Measurements from ENCODE around the gene UBE2M.

UBE2M gene

DNA sequence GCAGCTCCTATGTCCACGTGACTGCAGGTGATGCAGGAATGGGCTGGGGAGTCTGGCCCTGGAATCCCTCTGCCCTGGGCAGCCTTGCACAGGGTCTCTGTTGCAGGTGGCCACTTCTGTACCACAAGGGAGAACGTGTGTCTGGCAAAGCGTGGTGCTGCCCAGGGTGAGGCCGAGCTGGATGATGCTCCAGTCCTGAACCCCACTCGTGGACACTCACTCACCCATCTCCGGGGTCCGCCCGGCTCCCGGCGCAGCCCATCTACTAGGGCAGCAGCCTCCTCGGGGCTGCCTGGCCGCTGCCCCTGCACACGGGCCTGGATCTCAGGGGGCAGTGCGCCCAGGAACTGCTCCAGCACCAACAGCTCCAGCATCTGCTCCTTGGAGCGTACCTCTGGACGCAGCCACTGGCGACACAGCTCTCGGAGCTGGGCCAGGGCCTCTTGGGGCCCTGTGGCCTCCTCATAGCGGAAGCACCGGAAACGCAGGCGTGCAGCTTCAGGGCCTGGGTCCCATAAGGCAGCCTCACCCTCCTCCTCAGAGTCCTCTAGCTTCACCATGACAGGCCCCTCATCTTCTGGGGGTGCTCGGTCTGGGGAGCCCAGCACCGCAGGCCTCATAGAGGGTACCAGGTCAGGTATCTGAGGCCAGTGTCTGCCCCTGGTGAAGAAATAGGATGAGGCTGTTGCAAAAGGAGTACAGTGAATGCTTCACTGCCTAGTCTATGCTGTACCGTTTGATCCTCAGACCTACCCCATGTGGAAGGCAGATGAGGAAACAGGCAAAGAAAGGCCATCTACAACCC lies 12.6 kb upstream of the UBE2M start:
- no peak for DNase-seq (ENCODE audit: low read depth in 2 of 2)

DNA sequence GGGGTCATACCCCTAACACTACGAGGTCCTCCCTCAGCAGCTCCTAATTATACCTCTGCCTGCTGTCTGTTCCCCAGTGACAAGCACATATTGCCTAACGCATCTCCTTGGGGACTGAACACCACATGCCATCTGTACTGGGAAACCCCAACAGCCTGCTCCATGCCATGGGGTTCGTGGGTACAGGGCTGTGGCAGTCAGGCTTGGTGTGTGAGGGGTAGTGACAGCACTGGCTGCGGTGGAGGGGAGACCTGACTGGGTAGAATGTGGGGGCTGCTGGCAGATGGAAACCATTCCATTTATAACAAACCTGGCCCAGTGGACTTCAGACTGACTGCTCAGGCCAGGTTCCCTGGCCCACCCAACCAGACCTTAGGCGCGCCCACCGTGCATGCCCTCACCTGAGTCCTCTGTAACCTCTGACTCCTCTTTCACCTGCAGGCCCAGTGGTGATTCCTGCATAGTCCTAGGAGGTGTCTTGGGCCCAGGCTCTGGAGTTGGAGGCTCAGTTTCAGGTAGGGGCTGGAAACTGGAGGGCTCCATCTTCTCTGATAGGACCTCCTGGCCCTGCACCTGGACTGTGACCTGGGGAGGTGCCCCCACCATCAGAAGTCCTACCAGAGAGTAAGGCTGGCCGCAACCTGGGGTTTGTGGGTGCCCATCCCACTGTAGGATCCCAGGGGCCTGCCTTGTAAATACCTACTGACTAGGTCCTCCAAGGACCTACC lies 11.7 kb upstream of the UBE2M start:
- DNase-seq (ENCODE audit: low read depth in 2 of 2) = no peak

DNA sequence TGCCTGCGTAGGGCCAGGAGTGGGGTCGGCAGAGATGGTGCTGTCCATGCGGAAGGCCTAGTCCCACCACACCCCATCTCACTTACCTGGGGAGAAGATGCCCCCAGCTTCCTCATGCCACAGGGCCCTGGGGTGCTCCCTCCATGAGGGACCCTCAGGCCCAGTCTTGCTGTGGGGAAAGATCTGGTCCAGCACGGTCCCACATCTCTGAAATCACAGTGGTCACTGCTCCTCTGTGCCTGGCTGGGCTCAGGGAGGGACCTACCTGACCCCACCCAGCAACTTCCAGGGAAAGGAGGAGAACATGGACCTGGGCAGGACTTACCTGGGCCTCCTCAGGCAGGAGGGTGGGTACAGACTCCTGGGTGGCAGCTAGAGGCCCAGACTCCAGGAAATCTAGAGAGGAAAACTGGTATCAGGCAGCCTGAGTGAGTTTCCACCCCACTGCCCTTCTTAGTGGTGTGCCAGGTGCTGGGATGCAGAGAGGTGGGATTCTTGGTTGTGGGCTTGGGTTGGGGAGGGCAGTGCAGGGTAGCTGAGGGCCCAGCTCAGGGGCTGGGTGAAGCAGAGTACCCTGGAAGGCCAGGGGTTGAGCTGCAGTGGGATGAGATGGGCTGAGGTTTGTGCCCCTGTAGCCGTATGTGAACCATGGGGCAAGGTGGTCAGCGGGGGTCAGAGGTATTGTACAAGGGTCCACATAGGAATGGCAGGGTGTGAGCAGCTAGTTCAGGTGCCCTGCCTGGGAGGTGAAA lies 11.0 kb upstream of the UBE2M start:
- DNase-seq (ENCODE audit: low read depth in 2 of 2) = no peak

- DNase-seq (ENCODE audit: low read depth in 2 of 2) = no peak
These were observed 10.2 kb upstream of the UBE2M start for GRCh38 chr19:58568453-58569130.

DNA sequence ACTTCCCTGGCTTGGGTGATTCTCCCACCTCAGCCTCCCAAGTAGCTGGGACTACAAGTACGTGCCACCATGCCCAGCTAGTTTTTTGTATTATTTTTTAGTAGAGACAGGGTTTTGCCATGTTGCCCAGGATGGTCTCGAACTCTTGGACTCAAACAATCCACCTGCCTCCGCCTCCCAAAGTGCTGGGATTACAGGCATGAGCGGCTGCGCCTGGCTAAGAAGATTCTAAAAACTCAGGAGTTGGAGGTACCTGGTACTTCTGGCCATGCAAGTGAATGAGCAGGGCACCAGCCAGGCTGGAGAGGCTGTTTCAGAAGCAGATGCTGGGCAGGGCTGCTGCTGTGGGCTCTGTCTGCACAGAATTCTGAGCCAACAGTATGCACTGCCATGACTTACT lies 8.6 kb upstream of the UBE2M start:
- DNase-seq (ENCODE audit: low read depth in 2 of 2) = no peak

DNA sequence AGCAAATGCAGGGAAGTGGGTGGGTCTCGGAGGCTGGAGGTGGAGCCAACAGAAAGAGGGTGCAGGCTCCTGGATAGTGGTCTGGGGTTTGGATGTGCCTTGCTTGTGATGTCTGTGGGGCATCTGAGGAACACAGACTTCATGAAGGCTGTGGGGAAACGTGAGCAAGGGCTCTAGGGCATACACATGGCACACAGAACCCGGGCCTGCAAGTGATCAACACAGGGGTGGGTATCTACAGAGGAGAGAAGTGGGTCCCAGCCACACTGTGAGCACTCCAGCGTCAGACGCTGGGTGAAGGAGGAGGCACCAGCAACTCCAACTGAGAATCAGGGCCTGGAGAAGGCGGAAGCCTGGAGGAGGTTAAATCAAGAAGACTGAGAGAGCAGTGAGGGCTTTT lies 5.4 kb upstream of the UBE2M start:
- no peak for DNase-seq (ENCODE audit: low read depth in 2 of 2)

GRCh38 chr19:58563034-58563573 lies 4.7 kb upstream of the UBE2M start:
- DNase-seq (ENCODE audit: low read depth in 2 of 2) = peak in 1 of 2 donors; percentile 25

DNA sequence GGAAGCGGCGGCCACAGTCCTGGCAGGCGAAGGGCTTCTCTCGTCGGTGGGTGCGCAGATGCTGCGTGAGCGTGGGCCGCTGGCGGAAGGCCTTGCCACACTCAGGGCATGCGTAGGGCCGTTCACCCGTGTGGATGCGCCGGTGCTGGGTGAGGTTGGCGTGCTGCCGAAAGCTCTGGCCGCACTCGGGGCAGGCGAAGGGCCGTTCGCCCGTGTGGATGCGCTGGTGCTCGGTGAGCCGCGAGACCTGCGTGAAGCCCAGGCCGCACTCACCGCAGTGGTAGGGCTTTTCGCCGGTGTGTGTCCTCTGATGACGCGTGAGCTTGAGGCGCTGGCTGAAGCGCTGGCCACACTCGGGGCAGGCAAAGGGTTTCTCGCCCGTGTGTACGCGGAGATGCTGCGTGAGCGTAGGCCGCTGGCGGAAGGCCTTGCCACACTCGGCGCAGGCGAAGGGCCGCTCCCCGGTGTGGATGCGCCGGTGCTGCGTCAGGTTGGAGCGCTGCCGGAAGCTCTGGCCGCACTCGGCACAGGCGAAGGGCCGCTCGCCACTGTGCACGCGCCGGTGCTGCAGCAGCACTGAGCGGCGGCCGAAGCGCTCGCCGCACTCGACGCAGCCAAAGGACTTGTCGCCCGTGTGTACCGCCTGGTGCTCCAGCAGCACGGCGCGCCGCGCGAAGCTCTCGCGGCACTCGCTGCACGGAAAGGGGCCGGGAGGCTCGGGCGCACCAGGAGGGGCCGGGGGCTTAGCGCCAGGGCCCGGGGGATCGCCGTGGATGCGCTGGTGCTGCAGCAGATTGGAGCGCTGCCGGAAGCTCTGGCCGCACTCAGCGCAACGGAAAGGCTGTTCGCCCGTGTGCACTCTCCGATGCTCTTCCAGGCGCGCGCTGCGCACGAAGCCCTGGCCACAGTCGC lies 4.0 kb upstream of the UBE2M start:
- peak in 1 of 2 donors; percentile 36 for DNase-seq (ENCODE audit: low read depth in 2 of 2)

- DNase-seq (ENCODE audit: low read depth in 2 of 2) = no peak
These were observed 3.1 kb upstream of the UBE2M start for GRCh38 chr19:58561373-58562121.

DNA sequence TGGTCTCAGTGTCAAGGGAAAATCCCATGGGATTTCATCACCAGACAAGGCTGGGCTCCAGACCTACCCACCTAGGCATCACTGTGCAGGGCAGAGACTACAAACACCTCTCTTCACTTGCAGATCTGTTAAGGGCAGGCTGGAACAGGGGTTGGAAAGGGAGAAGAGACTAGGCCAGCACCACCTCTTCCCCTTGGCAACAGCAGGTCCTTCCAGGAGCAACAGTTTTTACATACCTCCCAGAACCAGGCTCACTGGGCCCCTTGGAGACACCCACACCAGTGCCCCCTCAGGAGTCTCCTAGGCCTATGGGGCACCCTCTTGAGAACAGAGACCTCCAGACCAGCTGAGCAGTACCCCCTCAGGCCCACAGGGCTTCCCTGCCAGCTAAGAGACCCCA lies 2.5 kb upstream of the UBE2M start:
- no peak for DNase-seq (ENCODE audit: low read depth in 2 of 2)

DNA sequence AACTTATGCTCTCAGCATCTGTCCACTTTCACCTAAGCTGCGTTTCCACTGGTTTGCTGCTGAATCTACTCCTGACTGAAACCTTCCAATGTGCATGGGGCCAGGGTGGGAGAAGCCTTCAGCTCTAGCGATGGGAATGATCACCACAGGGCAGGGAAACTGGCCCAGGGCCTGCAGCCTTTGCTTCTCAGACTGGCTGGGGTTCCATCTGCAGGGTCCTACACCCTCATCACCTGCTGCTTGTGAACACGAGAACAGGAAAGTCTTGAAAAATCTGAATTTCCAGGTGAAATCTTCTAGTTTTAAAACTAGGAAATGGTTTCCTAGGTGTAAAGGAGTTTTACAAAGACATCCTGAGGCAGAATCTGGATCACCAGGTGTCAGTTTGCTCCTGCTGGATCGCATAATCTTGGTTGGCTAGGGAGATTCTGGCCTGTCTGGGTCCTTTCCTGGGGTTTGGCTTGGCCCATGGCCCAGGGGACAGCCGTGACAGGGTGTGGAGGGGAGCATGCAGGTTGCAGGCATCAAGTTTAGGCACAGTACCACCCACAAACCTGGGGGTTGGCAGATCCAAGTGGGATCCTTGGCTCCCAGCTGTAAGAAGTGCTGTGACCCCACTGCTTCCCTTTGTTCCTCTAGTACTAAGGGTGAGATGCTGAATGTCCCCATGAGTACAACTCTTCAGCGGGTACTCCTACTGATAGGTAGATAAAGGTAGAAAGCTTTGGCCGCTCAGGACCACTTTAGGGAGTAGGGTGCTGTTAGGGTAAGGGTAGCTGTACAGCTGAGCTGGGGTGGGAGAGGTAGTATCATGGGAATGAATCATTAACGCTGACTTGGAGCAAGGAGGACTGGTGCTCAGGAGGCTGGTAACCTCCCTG lies 1.8 kb upstream of the UBE2M start:
- DNase-seq (ENCODE audit: low read depth in 2 of 2) = no peak

GRCh38 chr19:58559275-58560006 lies 1.0 kb upstream of the UBE2M start:
- DNase-seq (ENCODE audit: low read depth in 2 of 2) = peak; percentile 64 to 74

DNA sequence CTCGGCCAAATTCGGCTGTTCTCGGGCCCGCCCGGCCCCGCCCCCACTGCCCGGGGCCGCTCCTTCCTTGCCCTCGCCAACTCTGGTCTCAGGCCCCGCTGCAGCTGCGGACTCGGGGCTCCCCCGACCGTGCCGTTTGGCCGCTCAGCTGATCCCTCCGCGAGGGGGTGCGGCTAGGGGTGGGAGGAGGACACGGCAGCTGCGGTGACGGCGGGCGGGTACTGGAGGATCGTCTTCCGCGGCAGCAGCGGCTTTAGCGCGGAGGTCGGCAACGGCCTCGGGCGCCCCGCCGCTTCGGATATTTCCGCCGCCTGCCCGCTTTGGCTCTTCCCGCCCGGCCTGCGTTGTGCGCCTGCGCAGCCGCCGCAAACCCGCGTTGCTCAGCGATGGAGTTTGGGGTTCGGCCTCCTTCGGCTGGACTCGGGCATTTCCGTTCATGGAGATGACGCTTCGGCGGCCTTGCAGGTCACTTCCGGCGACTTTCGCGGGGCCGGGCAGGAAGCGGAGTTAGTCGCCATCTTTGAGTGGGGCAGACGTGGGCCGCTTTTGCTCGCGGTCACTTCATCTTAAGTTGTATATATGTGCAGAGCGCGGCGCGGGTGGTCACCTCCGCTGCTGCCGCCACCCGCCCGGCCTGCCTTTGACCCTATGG lies 338 bp upstream of the UBE2M start:
- DNase-seq (ENCODE audit: low read depth in 2 of 2) = peak; percentile 99 to 100

DNA sequence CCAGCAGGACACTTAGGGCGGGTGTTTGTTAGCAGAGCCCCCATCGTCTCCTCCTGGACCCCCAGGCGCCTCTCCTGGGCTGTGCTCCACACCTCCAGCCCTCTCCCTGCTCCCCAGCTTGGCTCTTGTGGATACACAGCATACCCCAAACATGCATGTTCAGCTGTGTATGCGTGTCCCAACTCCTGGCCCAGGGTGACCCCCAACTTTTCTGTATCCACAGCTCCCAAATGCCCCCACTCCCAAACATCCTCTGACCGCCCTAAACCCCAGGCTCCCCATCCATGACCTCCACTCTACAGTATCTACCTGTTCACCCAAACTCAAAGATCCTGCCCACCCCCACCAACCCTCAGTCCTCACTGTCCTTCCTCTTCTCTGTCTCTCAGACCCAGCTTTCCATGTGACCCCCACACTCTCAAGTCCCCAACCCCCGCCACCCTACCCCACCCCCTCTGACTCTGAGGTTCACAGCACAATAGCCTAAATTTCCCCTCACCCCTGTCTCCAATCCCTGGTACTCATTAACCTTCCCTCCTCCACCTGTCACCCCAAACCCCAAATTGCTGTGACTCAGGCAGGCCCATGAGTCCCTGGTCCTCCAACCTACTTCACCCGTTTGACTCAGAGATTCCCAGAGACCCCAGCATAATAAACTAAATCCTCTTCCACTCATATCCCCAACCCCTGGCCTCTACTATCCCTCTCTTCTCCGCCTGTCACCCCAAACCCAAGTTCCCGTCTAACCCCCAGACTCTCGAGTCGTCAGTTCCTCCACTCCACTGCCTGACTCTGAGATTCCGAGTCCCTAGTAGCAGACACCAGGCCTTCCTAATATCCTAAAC lies 968 bp downstream of the UBE2M start:
- no peak for DNase-seq (ENCODE audit: low read depth in 2 of 2)

- no peak for DNase-seq (ENCODE audit: low read depth in 2 of 2)
These were observed 1.7 kb downstream of the UBE2M start for GRCh38 chr19:58556622-58557220.

- no peak for DNase-seq (ENCODE audit: low read depth in 2 of 2)
These were observed 2.3 kb downstream of the UBE2M start for GRCh38 chr19:58555920-58556621.

All from stimulated activated CD4-positive, alpha-beta T cell treated with anti-CD3 and anti-CD28 coated beads, Interleukin-15, amount 100 ng/mL, for 48 hours (primary cell).